PC-9 (cell line): ENCODE data around the gene GBE1. TPM values are rescaled to one million over a fixed set of nuclear protein-coding genes. Genes with fewer than 3 reads are reported as not detected.

ENCODE experiments used
- BruUV-seq: library from RNA; stranded (reverse); fragments of 400-500 nt; replicated peaks from 2 replicates; lab custom pipeline; 2021; lab: Mats Ljungman, UMichigan
- CTCF ChIA-PET: fragments of 300-600 bp; sonication (Branson Sonifier 250); formaldehyde crosslinking; loops from one replicate; lab custom pipeline; 2022; ENCODE audit warnings: antibody characterized with exemption; lab: Charles Lee
- POLR2A ChIA-PET: fragments of 300-600 bp; sonication (Branson Sonifier 250); formaldehyde crosslinking; loops from one replicate; lab custom pipeline; 2022; ENCODE audit warnings: antibody characterized with exemption; ENCODE audit not compliant: unreplicated experiment; lab: Charles Lee
- DNase-seq, 2 experiments: peaks; one replicate each; pipeline versions ENCODE4 v3.0.0 to v3.0.0-alpha.2; 2015 to 2022; ENCODE audit warnings: mixed read lengths in 1 of 2
- H2AFZ ChIP-seq: fragments of 200-600 bp; sonication (generic); 2 replicates; pipeline ENCODE4 v1.8.1; 2017; ENCODE audit warnings: antibody characterized with exemption
- H3F3A ChIP-seq: fragments of 200-600 bp; sonication (generic); 2 replicates; pipeline ENCODE4 v1.8.1; 2017; ENCODE audit warnings: antibody characterized with exemption, mild to moderate bottlenecking, low read depth; ENCODE audit not compliant: insufficient read depth
- H3K27ac ChIP-seq: fragments of 200-600 bp; sonication (generic); 2 replicates; pipeline ENCODE4 v1.6.1; 2016; ENCODE audit warnings: mixed run types
- H3K27me3 ChIP-seq: fragments of 200-600 bp; sonication (generic); 2 replicates; pipeline ENCODE4 v1.6.1; 2016; ENCODE audit warnings: low read depth, mixed run types; ENCODE audit not compliant: insufficient read depth
- H3K36me3 ChIP-seq: fragments of 200-600 bp; sonication (generic); 2 replicates; pipeline ENCODE4 v1.6.1; 2016; ENCODE audit warnings: low read depth, mixed run types
- H3K4me1 ChIP-seq: fragments of 200-600 bp; sonication (generic); replicated peaks from 2 replicates; pipeline ENCODE4 v1.6.1; 2016; ENCODE audit warnings: mixed run types; ENCODE audit not compliant: insufficient read depth
- H3K4me2 ChIP-seq: fragments of 200-600 bp; sonication (generic); 2 replicates; pipeline ENCODE4 v1.6.1; 2017; ENCODE audit warnings: mixed run types
- H3K4me3 ChIP-seq: fragments of 200-600 bp; sonication (generic); 2 replicates; pipeline ENCODE4 v1.6.1; 2016; ENCODE audit warnings: mixed run types
- H3K79me2 ChIP-seq: fragments of 200-600 bp; sonication (generic); 2 replicates; pipeline ENCODE4 v1.6.1; 2017; ENCODE audit warnings: low read depth, mixed run types
- H3K9me2 ChIP-seq: fragments of 200-600 bp; sonication (generic); 2 replicates; pipeline ENCODE4 v1.8.1; 2017; ENCODE audit warnings: mild to moderate bottlenecking; ENCODE audit not compliant: insufficient read depth
- H3K9me3 ChIP-seq: fragments of 200-600 bp; sonication (generic); 2 replicates; pipeline ENCODE4 v1.8.1; 2016; ENCODE audit warnings: low read depth; ENCODE audit not compliant: insufficient read depth
- H4K20me1 ChIP-seq: fragments of 200-600 bp; sonication (generic); 2 replicates; pipeline ENCODE4 v1.8.1; 2017; ENCODE audit not compliant: insufficient read depth
- CTCF ChIP-seq: fragments of 200-600 bp; sonication (generic); conservative IDR thresholded peaks from 2 replicates; pipeline ENCODE4 v1.6.1; 2017; ENCODE audit warnings: mixed run types, antibody characterized with exemption, mild to moderate bottlenecking, moderate library complexity
- EZH2 ChIP-seq: fragments of 200-600 bp; sonication (generic); IDR thresholded peaks from 2 replicates; pipeline ENCODE4 v1.8.0; 2017; ENCODE audit warnings: antibody characterized with exemption, low read depth
- intact Hi-C: fragments of 100-400 bp; cut with micrococcal nuclease; formaldehyde crosslinking; loops from one replicate; pipeline ENCODE4 v1.10.0; 2022; ENCODE audit not compliant: unreplicated experiment
- total RNA-seq: library from RNA; stranded (reverse); gene quantifications from 2 replicates; pipeline ENCODE4 v1.2.3, GENCODE V29; 2021

Gene GBE1
- total RNA-seq, 1 experiment from 2014 or later, result 31.2 TPM

DNA sequence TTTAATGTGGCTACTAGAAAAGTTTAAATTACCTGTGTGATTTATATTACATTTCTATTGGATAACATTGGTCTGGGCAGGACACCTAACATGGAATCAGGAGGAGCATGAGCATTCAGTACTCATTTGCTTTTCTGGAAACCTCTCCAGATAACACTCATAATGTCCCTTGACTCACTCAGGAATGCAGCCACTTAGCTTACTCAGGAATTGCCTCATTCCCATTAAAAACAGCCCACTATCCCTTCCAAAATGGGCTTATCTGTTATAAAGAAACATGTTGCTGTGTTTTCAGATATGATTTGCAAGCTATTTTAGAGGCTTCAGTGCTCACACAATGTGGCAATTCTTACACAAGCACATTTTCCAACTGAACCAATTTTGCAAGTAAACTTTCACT is 17.1 kb downstream of the GBE1 start:
- TF ChIP-seq CTCF (no peak), EZH2 (no peak)
- peaks cover 6% of the 10 kb centered on the region; the same call in 1 of the 2 replicates for H3K9me3 ChIP-seq
- no TSS peak for BruUV-seq
- H3K4me1 ChIP-seq, result peaks cover 37% of the 10 kb centered on the region
- 0 out of 2 replicates have a peak, but pooled peaks cover 4% of the 10 kb centered on the region for H3K79me2 ChIP-seq
- CTCF ChIA-PET, result no interaction called here
- peak overlapping the region; percentile 92 for H3K27ac ChIP-seq
- no peaks in the 10 kb centered on the region for H3K9me2 ChIP-seq
- H3K27me3 ChIP-seq, result no peaks in the 10 kb centered on the region
- POLR2A ChIA-PET, result interaction anchor here (0.6 kb wide), 1 partner anchor 1929 kb away, joined by 4 read pairs; no protein-coding TSS in a partner anchor
- no peaks in the 10 kb centered on the region for H4K20me1 ChIP-seq
- H3K4me2 ChIP-seq, result 0 out of 2 replicates have a peak overlapping the region, but pooled peaks have one; percentile 43
- intact Hi-C loops, result no loop called here
- H3K4me3 ChIP-seq, result no peak overlapping the region
- H3F3A ChIP-seq, result peaks cover 28% of the 10 kb centered on the region; the same call in 1 of the 2 replicates
- no peaks in the 10 kb centered on the region for H3K36me3 ChIP-seq
- no peak overlapping the region for H2AFZ ChIP-seq
- DNase-seq, result peak in 1 of 2 experiments; percentile 76

DNA sequence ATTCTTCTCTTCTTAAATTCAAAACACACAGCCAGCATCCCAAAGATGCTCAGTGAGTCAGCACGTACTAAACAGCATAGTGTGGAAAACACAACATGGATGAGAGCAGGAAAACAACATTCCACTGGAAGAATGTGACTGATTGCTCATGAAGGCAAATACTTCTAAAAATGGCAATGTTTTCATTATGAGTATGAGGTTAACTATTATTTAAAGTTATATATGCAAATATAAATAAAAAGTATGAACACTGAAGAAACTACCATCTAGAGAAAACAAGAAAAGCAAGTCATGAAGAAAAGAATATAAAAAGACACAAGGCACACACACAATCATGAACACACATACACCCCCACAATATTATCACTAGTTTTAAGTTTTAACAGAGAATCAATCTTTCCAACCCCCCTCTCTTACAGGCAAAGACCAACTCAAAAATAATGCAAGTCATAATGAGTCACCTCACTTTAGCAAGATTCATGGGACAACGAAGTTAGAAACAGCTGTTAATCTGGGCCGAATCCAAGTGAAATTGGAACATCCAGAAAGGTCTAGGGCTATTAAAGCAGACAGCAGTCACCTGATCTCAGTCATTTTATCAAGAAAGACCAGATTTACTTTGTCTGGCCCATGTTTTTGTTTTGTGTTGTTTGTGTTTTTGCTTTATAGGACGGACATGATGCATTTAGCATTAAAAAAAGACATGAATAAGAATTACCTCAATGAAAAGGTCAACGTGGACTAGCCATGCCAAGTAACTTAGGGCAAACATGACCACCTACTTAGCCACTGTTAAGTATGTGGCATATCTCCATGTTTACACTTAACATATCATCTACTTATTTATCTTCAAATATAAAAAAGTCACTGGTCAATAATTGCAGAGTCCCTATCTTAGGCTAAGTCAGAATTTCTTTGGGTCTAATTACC is 18.1 kb downstream of the GBE1 start:
- peak in 1 of 2 experiments; percentile 78 for DNase-seq
- intact Hi-C loops, result loop anchor here (2.0 kb wide), 1 partner anchor 17 kb away; the partner anchor contains the start of gene GBE1
- peaks cover 37% of the 10 kb centered on the region for H3K4me1 ChIP-seq
- H3K9me3 ChIP-seq, result peaks cover 6% of the 10 kb centered on the region; the same call in 1 of the 2 replicates
- ChIA-PET CTCF (no interaction called here), POLR2A (interaction anchor here (0.6 kb wide), 1 partner anchor 8 kb away, joined by 16 read pairs; no protein-coding TSS in a partner anchor)
- H3K4me3 ChIP-seq, result no peak overlapping the region
- H2AFZ ChIP-seq, result no peak overlapping the region; the same call in 1 of the 2 replicates
- H3F3A ChIP-seq, result peaks cover 28% of the 10 kb centered on the region; the same call in 1 of the 2 replicates
- 0 out of 2 replicates have a peak, but pooled peaks cover 4% of the 10 kb centered on the region for H3K79me2 ChIP-seq
- TF ChIP-seq EZH2 (no peak), CTCF (no peak)
- no peaks in the 10 kb centered on the region for H3K36me3 ChIP-seq
- no peaks in the 10 kb centered on the region for H3K27me3 ChIP-seq
- peak overlapping the region; percentile 92 for H3K27ac ChIP-seq
- H4K20me1 ChIP-seq, result no peaks in the 10 kb centered on the region
- TSS peak; percentile 36 for BruUV-seq
- peak overlapping the region; percentile 43 for H3K4me2 ChIP-seq
- no peaks in the 10 kb centered on the region for H3K9me2 ChIP-seq

- ChIA-PET CTCF (no interaction called here), POLR2A (no interaction called here)
- DNase-seq, result no peak
- H3K27ac ChIP-seq, result peak overlapping the region; percentile 92
- BruUV-seq, result TSS peak; percentile 65
- no peaks in the 10 kb centered on the region for H3K36me3 ChIP-seq
- peaks cover 28% of the 10 kb centered on the region; the same call in 1 of the 2 replicates for H3F3A ChIP-seq
- peaks cover 6% of the 10 kb centered on the region; the same call in 1 of the 2 replicates for H3K9me3 ChIP-seq
- intact Hi-C loops, result loop anchor here (2.0 kb wide), 1 partner anchor 18 kb away; the partner anchor contains the start of gene GBE1
- TF ChIP-seq CTCF (no peak), EZH2 (no peak)
- no peaks in the 10 kb centered on the region for H3K9me2 ChIP-seq
- H3K4me1 ChIP-seq, result peaks cover 37% of the 10 kb centered on the region
- H3K4me3 ChIP-seq, result no peak overlapping the region
- H3K27me3 ChIP-seq, result no peaks in the 10 kb centered on the region
- H4K20me1 ChIP-seq, result no peaks in the 10 kb centered on the region
- no peak overlapping the region for H2AFZ ChIP-seq
- peak overlapping the region; percentile 43; the same call in 1 of the 2 replicates for H3K4me2 ChIP-seq
- H3K79me2 ChIP-seq, result 0 out of 2 replicates have a peak, but pooled peaks cover 4% of the 10 kb centered on the region
These were observed 18.9 kb downstream of the GBE1 start for GRCh38 chr3:81742581-81742980.
